K562 (cell line): ENCODE data around the gene CDR2L. TPM values are rescaled to one million over a fixed set of nuclear protein-coding genes. Genes with fewer than 3 reads are reported as not detected.
A peak's percentile ranks its signal among the peaks of the same experiment; 100 is the strongest.

Experiments
- BRCA1 ChIP-seq, 2 experiments: fragments of 450-650 bp in 1 of 2; sonication (generic) in 1 of 2; formaldehyde crosslinking in 1 of 2; IDR thresholded peaks; 2 replicates each; pipeline versions ENCODE4 v1.5.0 to v1.6.1; 2017 to 2020; ENCODE audit warnings: mild to moderate bottlenecking in 1 of 2, missing genetic modification reagents in 1 of 2
- MTA3 ChIP-seq: fragments of 450-650 bp; formaldehyde crosslinking; IDR thresholded peaks from 2 replicates; pipeline ENCODE4 v1.6.1; 2017; ENCODE audit warnings: mild to moderate bottlenecking, borderline replicate concordance
- NBN ChIP-seq: fragments of 450-650 bp; IDR thresholded peaks from 2 replicates; pipeline ENCODE4 v1.6.1; 2016; ENCODE audit warnings: low read depth, mild to moderate bottlenecking
- NR4A1 ChIP-seq, 2 experiments: fragments of 250-450 bp in 1 of 2; fragments of 450-650 bp in 1 of 2; sonication (Bioruptor Pico) in 1 of 2; IDR thresholded peaks; 2 replicates each; pipeline versions ENCODE4 v1.4.0 to v1.6.1; 2016 to 2020; ENCODE audit warnings: mild to moderate bottlenecking in 2 of 2, missing compliant biosample characterization in 1 of 2, missing genetic modification characterization in 1 of 2, moderate library complexity in 1 of 2
- SMARCA5 ChIP-seq: fragments of 450-650 bp; IDR thresholded peaks from 2 replicates; pipeline ENCODE4 v1.6.1; 2016
- STAG1 ChIP-seq: sonication (generic); formaldehyde crosslinking; IDR thresholded peaks from 2 replicates; pipeline ENCODE4 v1.5.0; 2020; ENCODE audit warnings: missing genetic modification reagents, borderline replicate concordance
- TRIM28 ChIP-seq: fragments of 450-650 bp; IDR thresholded peaks from 2 replicates; pipeline ENCODE4 v1.6.1; 2017
- ZBTB8A ChIP-seq: fragments of 450-650 bp; IDR thresholded peaks from 2 replicates; pipeline ENCODE4 v1.6.1; 2018; ENCODE audit warnings: mild to moderate bottlenecking, moderate library complexity; ENCODE audit not compliant: partially characterized antibody
- polyA plus RNA-seq, 8 experiments: library from polyadenylated mRNA; depleted of rRNA in 4 of 8; stranded (reverse) in 5 of 8; unstranded in 3 of 8; fragments of >200 nt; fragmentation: Nextera tagmentation in 2 of 8; fragmentation: Illumina TruSeq in 1 of 8; extraction: Ambion mirVana in 2 of 8; extraction: Trizol in 1 of 8; gene quantifications; 2 replicates each; pipeline versions ENCODE4 v1.2.1 to v1.2.3, GENCODE V29; 2011 to 2014; ENCODE audit warnings: inconsistent platforms in 1 of 8, missing spikeins in 1 of 8
- total RNA-seq, 7 experiments: library from RNA; depleted of rRNA in 6 of 7; stranded (reverse); fragments of >200 nt in 6 of 7; fragmentation: Illumina TruSeq in 2 of 7; extraction: Trizol in 2 of 7; gene quantifications; 2 replicates each; pipeline versions ENCODE4 v1.2.1 to v1.2.3, GENCODE V29; 2011 to 2021; ENCODE audit warnings: low replicate concordance in 1 of 7
- TF ChIP-seq, protein P1 (sequence below), 2 experiments: IDR thresholded peaks; 2 replicates each; pipeline ENCODE4 v1.6.1; 2012; ENCODE audit warnings: improper control_type of control experiment in 2 of 2, low read depth in 2 of 2, low read length in 2 of 2, borderline replicate concordance in 1 of 2
- TF ChIP-seq, protein P2 (sequence below), 2 experiments: fragments of 450-650 bp in 1 of 2; sonication (generic) in 1 of 2; formaldehyde crosslinking in 1 of 2; IDR thresholded peaks; 2 replicates each; pipeline versions ENCODE4 v1.7.1 to v1.9.0; 2016 to 2022; ENCODE audit warnings: inconsistent platforms in 1 of 2, mild to moderate bottlenecking in 1 of 2, missing genetic modification reagents in 1 of 2

The CDR2L gene
- total and polyA plus RNA-seq, 9 of the 15 experiments (the other 6 are each of a cell fraction or from before 2014, with no cell fraction given), result 2.7 to 16.0 (median 7.3) TPM

DNA sequence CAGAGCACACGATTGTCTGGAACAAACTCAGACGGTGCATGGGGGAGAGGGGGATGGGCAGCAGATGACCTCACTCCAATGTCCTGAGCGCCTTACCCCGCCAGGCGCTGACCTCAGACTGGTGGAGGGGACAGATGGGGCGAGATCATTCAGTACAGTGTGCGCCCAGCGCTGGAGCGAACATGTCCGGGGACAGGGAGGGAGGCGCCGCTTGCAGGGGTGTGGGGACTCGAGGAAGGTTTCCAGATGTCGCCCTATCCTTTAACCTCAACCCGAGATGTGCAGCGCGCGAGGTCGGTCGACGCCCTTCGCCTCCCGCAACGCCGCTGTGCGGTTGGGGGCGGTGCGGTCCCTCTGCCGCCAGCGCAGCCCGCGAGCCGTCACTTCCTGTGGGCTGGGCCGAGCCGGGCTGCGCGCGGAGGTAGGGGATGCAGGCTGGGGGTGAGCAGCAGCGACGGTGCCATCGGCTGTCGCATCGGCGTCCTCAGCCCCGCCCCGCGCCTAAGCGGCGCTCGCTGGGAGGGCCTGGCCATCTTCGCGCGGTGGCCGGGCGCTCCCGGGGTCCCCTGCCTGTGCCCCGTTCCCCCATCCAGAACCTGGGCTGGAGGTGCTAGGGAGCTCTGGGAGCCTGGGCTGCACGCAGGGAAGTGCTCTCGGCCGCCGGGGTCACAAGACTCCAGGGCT, 5.3 kb upstream of the CDR2L start (continued):
- TF ChIP-seq ZBTB8A (no peak), NBN (peak; percentile 94), MTA3 (peak; percentile 90; the same call in 1 of the 2 replicates), SMARCA5 (no peak), BRCA1 (IDR thresholded peaks at IDR 0.05) (no peak), BRCA1 (CRISPR knock-in tag; IDR thresholded peaks at IDR 0.05) (no peak), TRIM28 (peak; percentile 83), NR4A1 (CRISPR knock-in tag; IDR thresholded peaks at IDR 0.05) (no peak), NR4A1 (tag; IDR thresholded peaks at IDR 0.05) (no peak), STAG1 (CRISPR knock-in tag) (no peak)
- TF ChIP-seq, protein P1, sequence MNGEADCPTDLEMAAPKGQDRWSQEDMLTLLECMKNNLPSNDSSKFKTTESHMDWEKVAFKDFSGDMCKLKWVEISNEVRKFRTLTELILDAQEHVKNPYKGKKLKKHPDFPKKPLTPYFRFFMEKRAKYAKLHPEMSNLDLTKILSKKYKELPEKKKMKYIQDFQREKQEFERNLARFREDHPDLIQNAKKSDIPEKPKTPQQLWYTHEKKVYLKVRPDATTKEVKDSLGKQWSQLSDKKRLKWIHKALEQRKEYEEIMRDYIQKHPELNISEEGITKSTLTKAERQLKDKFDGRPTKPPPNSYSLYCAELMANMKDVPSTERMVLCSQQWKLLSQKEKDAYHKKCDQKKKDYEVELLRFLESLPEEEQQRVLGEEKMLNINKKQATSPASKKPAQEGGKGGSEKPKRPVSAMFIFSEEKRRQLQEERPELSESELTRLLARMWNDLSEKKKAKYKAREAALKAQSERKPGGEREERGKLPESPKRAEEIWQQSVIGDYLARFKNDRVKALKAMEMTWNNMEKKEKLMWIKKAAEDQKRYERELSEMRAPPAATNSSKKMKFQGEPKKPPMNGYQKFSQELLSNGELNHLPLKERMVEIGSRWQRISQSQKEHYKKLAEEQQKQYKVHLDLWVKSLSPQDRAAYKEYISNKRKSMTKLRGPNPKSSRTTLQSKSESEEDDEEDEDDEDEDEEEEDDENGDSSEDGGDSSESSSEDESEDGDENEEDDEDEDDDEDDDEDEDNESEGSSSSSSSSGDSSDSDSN (IDR thresholded peaks at IDR 0.05; ENCODE audit: borderline replicate concordance in 1 of 2, low read depth in 2 of 2, low read length in 2 of 2), result peak in 1 of 2 experiments; percentile 82; a peak in 1 of 4 replicates
- TF ChIP-seq, protein P2, sequence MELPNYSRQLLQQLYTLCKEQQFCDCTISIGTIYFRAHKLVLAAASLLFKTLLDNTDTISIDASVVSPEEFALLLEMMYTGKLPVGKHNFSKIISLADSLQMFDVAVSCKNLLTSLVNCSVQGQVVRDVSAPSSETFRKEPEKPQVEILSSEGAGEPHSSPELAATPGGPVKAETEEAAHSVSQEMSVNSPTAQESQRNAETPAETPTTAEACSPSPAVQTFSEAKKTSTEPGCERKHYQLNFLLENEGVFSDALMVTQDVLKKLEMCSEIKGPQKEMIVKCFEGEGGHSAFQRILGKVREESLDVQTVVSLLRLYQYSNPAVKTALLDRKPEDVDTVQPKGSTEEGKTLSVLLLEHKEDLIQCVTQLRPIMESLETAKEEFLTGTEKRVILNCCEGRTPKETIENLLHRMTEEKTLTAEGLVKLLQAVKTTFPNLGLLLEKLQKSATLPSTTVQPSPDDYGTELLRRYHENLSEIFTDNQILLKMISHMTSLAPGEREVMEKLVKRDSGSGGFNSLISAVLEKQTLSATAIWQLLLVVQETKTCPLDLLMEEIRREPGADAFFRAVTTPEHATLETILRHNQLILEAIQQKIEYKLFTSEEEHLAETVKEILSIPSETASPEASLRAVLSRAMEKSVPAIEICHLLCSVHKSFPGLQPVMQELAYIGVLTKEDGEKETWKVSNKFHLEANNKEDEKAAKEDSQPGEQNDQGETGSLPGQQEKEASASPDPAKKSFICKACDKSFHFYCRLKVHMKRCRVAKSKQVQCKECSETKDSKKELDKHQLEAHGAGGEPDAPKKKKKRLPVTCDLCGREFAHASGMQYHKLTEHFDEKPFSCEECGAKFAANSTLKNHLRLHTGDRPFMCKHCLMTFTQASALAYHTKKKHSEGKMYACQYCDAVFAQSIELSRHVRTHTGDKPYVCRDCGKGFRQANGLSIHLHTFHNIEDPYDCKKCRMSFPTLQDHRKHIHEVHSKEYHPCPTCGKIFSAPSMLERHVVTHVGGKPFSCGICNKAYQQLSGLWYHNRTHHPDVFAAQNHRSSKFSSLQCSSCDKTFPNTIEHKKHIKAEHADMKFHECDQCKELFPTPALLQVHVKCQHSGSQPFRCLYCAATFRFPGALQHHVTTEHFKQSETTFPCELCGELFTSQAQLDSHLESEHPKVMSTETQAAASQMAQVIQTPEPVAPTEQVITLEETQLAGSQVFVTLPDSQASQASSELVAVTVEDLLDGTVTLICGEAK (IDR thresholded peaks at IDR 0.05), result no peak; the same call in none of the 2 replicates
- TF ChIP-seq, protein P2 (CRISPR knock-in tag; IDR thresholded peaks at IDR 0.05), result no peak
